Measurements from ENCODE around the gene ATAD2B. TPM values are rescaled to one million over a fixed set of nuclear protein-coding genes. Genes with fewer than 3 reads are reported as not detected.
A peak's percentile ranks its signal among the peaks of the same experiment; 100 is the strongest.

ATAD2B gene
- total and polyA plus RNA-seq, 2 donors (not counting 1 experiment from before 2014, with no cell fraction given), result 3.6 to 11.4 TPM

DNA sequence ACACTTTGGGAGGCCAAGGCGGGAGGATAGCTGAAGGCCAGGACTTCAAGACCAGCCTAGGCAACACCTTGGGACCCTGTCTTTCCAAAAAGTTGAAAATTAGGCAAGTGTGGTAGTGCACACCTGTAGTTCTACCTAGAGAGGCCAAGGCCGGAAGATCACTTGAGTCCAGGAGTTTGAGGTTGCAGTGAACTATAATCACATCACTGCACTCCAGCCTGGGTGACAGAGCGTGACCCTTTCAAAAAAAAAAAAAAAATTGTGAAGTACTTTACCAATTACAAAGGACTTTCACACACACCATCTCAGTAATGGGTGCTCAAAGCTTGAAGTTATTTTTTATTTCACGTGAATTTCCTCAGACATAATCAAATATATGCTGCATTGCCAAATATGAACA lies 65.0 kb downstream of the ATAD2B start:
- no peaks in the 10 kb centered on the region for H3K4me1 ChIP-seq (ENCODE audit: control insufficient read depth, extremely low read depth, insufficient read depth, low read length)
- H3K79me2 ChIP-seq (ENCODE audit: control insufficient read depth, insufficient read depth, low read length), result no peaks in the 10 kb centered on the region
- H2AFZ ChIP-seq (ENCODE audit: low read length), result no peak overlapping the region
- no peaks in the 10 kb centered on the region for H4K20me1 ChIP-seq (ENCODE audit: control insufficient read depth, extremely low read depth, insufficient read depth, low read length)
- H3K4me2 ChIP-seq (ENCODE audit: extremely low read depth, insufficient read depth, low read length), result no peak overlapping the region
- H3K4me3 ChIP-seq (replicated peaks in 1 of 4; ENCODE audit: control extremely low read depth in 1 of 4, insufficient read depth in 1 of 4, low read depth in 3 of 4, low read length in 4 of 4), result no peak overlapping the region
- H3K36me3 ChIP-seq (ENCODE audit: control insufficient read depth, insufficient read depth, low read length), result no peaks in the 10 kb centered on the region
- H3K9me3 ChIP-seq (ENCODE audit: control insufficient read depth, insufficient read depth, low read depth, low read length), result no peaks in the 10 kb centered on the region
- H3K27ac ChIP-seq (ENCODE audit: insufficient read depth, low read length), result no peak overlapping the region
- no peaks in the 10 kb centered on the region for H3K27me3 ChIP-seq (ENCODE audit: control insufficient read depth, insufficient read depth, low read length)
- no peak for TF ChIP-seq EZH2 (IDR thresholded peaks at IDR 0.05; ENCODE audit: low read length, missing control alignments)
- TF ChIP-seq, protein P1, sequence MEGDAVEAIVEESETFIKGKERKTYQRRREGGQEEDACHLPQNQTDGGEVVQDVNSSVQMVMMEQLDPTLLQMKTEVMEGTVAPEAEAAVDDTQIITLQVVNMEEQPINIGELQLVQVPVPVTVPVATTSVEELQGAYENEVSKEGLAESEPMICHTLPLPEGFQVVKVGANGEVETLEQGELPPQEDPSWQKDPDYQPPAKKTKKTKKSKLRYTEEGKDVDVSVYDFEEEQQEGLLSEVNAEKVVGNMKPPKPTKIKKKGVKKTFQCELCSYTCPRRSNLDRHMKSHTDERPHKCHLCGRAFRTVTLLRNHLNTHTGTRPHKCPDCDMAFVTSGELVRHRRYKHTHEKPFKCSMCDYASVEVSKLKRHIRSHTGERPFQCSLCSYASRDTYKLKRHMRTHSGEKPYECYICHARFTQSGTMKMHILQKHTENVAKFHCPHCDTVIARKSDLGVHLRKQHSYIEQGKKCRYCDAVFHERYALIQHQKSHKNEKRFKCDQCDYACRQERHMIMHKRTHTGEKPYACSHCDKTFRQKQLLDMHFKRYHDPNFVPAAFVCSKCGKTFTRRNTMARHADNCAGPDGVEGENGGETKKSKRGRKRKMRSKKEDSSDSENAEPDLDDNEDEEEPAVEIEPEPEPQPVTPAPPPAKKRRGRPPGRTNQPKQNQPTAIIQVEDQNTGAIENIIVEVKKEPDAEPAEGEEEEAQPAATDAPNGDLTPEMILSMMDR (conservative IDR thresholded peaks at IDR 0.05 in 1 of 2, IDR thresholded peaks at IDR 0.05 in 1 of 2; ENCODE audit: low read depth in 1 of 2, low read length in 2 of 2), result no peak
- no peak overlapping the region for H3K9ac ChIP-seq (ENCODE audit: insufficient read depth, low read length)
- DNase-seq (ENCODE audit: low read depth in 2 of 2), result no peak

DNA sequence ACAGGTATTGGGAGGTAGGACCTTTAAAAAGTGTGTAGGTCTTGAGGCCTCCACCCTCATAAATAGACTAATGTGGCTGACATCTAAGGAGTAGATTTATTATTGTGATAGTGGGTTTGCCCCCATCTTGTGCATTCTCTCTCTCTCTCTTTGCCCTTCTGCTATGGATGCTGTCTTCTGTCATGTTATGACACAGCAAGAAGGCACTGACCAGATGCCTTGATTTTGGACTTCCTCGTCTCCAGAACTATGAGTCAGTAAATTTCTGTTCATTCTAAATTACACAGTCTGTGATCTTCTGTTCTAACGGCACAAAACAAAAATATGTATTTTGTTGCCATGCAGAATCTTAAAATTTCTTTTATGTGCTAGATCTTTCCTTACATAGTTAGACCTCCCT lies 66.9 kb downstream of the ATAD2B start:
- H3K4me3 ChIP-seq (replicated peaks in 1 of 4; ENCODE audit: control extremely low read depth in 1 of 4, insufficient read depth in 1 of 4, low read depth in 3 of 4, low read length in 4 of 4), result no peak overlapping the region
- no peaks in the 10 kb centered on the region for H3K9me3 ChIP-seq (ENCODE audit: control insufficient read depth, insufficient read depth, low read depth, low read length)
- DNase-seq (ENCODE audit: low read depth in 2 of 2), result peak in 1 of 2 donors; percentile 29
- no peak for TF ChIP-seq EZH2 (IDR thresholded peaks at IDR 0.05; ENCODE audit: low read length, missing control alignments)
- TF ChIP-seq, protein P1 (conservative IDR thresholded peaks at IDR 0.05 in 1 of 2, IDR thresholded peaks at IDR 0.05 in 1 of 2; ENCODE audit: low read depth in 1 of 2, low read length in 2 of 2), result no peak
- H3K4me2 ChIP-seq (ENCODE audit: extremely low read depth, insufficient read depth, low read length), result no peak overlapping the region
- no peaks in the 10 kb centered on the region for H3K36me3 ChIP-seq (ENCODE audit: control insufficient read depth, insufficient read depth, low read length)
- no peaks in the 10 kb centered on the region for H4K20me1 ChIP-seq (ENCODE audit: control insufficient read depth, extremely low read depth, insufficient read depth, low read length)
- H3K79me2 ChIP-seq (ENCODE audit: control insufficient read depth, insufficient read depth, low read length), result no peaks in the 10 kb centered on the region
- no peak overlapping the region for H2AFZ ChIP-seq (ENCODE audit: low read length)
- no peak overlapping the region for H3K27ac ChIP-seq (ENCODE audit: insufficient read depth, low read length)
- no peaks in the 10 kb centered on the region for H3K4me1 ChIP-seq (ENCODE audit: control insufficient read depth, extremely low read depth, insufficient read depth, low read length)
- no peak overlapping the region for H3K9ac ChIP-seq (ENCODE audit: insufficient read depth, low read length)
- H3K27me3 ChIP-seq (ENCODE audit: control insufficient read depth, insufficient read depth, low read length), result no peaks in the 10 kb centered on the region

DNA sequence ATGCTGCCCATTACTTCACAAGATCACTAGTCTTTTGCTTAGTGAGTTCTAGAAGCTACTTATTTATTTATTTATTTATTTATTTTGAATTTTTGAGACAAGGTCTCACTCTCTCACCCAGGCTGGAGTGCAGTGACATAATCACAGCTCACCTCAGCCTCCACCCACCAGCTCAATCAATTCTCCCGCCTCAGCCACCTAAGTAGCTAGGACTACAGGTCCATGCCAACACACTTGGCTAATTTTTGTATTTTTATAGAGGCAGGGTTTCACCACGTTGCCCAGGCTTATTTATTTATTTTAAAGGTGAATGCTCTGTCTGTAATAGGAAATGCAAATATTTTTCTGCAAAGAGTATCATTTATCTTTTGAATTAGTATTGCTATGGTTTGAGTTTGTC lies 67.7 kb downstream of the ATAD2B start:
- no peak overlapping the region for H3K4me2 ChIP-seq (ENCODE audit: extremely low read depth, insufficient read depth, low read length)
- H3K27me3 ChIP-seq (ENCODE audit: control insufficient read depth, insufficient read depth, low read length), result no peaks in the 10 kb centered on the region
- H3K79me2 ChIP-seq (ENCODE audit: control insufficient read depth, insufficient read depth, low read length), result no peaks in the 10 kb centered on the region
- H3K4me3 ChIP-seq (replicated peaks in 1 of 4; ENCODE audit: control extremely low read depth in 1 of 4, insufficient read depth in 1 of 4, low read depth in 3 of 4, low read length in 4 of 4), result no peak overlapping the region
- H3K9me3 ChIP-seq (ENCODE audit: control insufficient read depth, insufficient read depth, low read depth, low read length), result no peaks in the 10 kb centered on the region
- no peaks in the 10 kb centered on the region for H3K4me1 ChIP-seq (ENCODE audit: control insufficient read depth, extremely low read depth, insufficient read depth, low read length)
- H3K9ac ChIP-seq (ENCODE audit: insufficient read depth, low read length), result no peak overlapping the region
- H3K27ac ChIP-seq (ENCODE audit: insufficient read depth, low read length), result no peak overlapping the region
- no peak for DNase-seq (ENCODE audit: low read depth in 2 of 2)
- TF ChIP-seq, protein P1 (conservative IDR thresholded peaks at IDR 0.05 in 1 of 2, IDR thresholded peaks at IDR 0.05 in 1 of 2; ENCODE audit: low read depth in 1 of 2, low read length in 2 of 2), result no peak
- no peak for TF ChIP-seq EZH2 (IDR thresholded peaks at IDR 0.05; ENCODE audit: low read length, missing control alignments)
- H4K20me1 ChIP-seq (ENCODE audit: control insufficient read depth, extremely low read depth, insufficient read depth, low read length), result no peaks in the 10 kb centered on the region
- H3K36me3 ChIP-seq (ENCODE audit: control insufficient read depth, insufficient read depth, low read length), result no peaks in the 10 kb centered on the region
- no peak overlapping the region for H2AFZ ChIP-seq (ENCODE audit: low read length)

Measured in fibroblast of lung (primary cell).